HL-60 (cell line): ENCODE data around the gene MYCBPAP.
A peak's percentile ranks its signal among the peaks of the same experiment; 100 is the strongest.

Experiments
- DNase-seq, 2 experiments: peaks; one replicate each; pipeline ENCODE4 v3.0.0-alpha.2; 2010 to 2020; ENCODE audit warnings: low read depth in 1 of 2, low spot score in 1 of 2
- H3K27ac ChIP-seq: fragments of 250-450 bp; sonication (Bioruptor Pico); replicated peaks from 2 replicates; pipeline ENCODE4 v1.5.1; 2020; ENCODE audit warnings: mild to moderate bottlenecking, moderate library complexity
- H3K27me3 ChIP-seq: fragments of 250-450 bp; sonication (Bioruptor Pico); 2 replicates; pipeline ENCODE4 v1.5.1; 2021; ENCODE audit warnings: mild to moderate bottlenecking, moderate library complexity; ENCODE audit not compliant: insufficient read depth, poor library complexity, severe bottlenecking
- H3K4me3 ChIP-seq: replicated peaks from 2 replicates; pipeline ENCODE4 v1.5.1; 2011; ENCODE audit warnings: mild to moderate bottlenecking, control low read depth, low read length; ENCODE audit not compliant: insufficient read depth
- CTCF ChIP-seq: IDR thresholded peaks from one replicate; pipeline ENCODE4 v1.5.1; 2011; ENCODE audit warnings: low read length, control low read depth, inconsistent platforms; ENCODE audit not compliant: insufficient read depth
- GABPA ChIP-seq: IDR thresholded peaks from 2 replicates; pipeline ENCODE4 v1.6.1; 2012; ENCODE audit warnings: low read depth
- POLR2AphosphoS5 ChIP-seq: IDR thresholded peaks from 2 replicates; pipeline ENCODE4 v1.6.1; 2012; ENCODE audit warnings: low read depth
- SPI1 ChIP-seq: IDR thresholded peaks from 2 replicates; pipeline ENCODE4 v1.6.1; 2012; ENCODE audit warnings: low read depth, mild to moderate bottlenecking, borderline replicate concordance
- TF ChIP-seq, protein P1 (sequence below): IDR thresholded peaks from 2 replicates; pipeline ENCODE4 v1.6.1; 2012; ENCODE audit warnings: low read depth; ENCODE audit not compliant: insufficient replicate concordance

MYCBPAP gene

DNA sequence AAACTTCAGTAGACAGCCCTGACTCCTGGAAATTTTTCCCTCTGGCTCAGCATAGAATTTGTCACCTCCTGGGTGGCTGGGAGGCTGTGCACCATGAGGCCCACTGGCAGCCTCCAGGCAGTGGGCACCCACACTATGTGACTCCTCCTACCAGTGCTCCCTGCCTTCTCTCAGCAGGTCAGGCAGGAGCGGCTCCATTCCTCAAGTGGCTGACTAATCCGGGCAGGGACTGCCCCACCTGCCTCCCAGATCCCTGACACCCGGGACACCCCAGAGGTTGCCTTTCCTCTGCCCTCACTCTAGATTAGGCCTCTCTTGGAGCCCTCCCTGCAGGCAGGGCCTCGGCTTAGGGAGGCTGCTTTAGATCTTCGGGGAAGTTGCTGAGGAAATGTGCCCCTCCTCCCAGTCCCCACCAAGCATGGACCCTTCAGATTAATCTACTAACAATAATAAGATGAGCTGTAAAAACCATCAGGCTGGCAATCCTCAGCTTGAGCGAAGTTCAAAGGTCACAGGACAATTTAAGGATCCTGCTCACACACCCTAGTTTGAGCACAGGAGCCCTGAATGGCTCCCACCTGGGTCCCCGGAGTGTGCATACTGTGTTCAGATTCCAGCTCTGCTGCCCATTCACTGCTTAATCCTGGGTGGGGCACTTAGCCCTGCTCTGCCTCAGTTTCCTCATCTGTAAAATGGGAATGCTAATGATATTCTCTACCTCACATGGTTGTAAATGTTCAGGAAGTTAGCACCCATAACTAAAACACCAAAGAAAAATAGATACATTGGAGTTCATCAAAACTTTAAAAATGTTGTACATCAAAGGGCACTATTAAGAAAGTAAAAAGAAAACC lies 10.0 kb upstream of the MYCBPAP start:
- Histone ChIP-seq H3K27ac (no peak overlapping the region), H3K27me3 (no peaks in the 10 kb centered on the region), H3K4me3 (no peak overlapping the region)
- no peak for TF ChIP-seq POLR2AphosphoS5
- TF ChIP-seq, protein P1, sequence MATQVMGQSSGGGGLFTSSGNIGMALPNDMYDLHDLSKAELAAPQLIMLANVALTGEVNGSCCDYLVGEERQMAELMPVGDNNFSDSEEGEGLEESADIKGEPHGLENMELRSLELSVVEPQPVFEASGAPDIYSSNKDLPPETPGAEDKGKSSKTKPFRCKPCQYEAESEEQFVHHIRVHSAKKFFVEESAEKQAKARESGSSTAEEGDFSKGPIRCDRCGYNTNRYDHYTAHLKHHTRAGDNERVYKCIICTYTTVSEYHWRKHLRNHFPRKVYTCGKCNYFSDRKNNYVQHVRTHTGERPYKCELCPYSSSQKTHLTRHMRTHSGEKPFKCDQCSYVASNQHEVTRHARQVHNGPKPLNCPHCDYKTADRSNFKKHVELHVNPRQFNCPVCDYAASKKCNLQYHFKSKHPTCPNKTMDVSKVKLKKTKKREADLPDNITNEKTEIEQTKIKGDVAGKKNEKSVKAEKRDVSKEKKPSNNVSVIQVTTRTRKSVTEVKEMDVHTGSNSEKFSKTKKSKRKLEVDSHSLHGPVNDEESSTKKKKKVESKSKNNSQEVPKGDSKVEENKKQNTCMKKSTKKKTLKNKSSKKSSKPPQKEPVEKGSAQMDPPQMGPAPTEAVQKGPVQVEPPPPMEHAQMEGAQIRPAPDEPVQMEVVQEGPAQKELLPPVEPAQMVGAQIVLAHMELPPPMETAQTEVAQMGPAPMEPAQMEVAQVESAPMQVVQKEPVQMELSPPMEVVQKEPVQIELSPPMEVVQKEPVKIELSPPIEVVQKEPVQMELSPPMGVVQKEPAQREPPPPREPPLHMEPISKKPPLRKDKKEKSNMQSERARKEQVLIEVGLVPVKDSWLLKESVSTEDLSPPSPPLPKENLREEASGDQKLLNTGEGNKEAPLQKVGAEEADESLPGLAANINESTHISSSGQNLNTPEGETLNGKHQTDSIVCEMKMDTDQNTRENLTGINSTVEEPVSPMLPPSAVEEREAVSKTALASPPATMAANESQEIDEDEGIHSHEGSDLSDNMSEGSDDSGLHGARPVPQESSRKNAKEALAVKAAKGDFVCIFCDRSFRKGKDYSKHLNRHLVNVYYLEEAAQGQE, result no peak
- no peak for TF ChIP-seq CTCF
- TF ChIP-seq SPI1, result no peak
- TF ChIP-seq GABPA, result no peak
- no peak for DNase-seq

DNA sequence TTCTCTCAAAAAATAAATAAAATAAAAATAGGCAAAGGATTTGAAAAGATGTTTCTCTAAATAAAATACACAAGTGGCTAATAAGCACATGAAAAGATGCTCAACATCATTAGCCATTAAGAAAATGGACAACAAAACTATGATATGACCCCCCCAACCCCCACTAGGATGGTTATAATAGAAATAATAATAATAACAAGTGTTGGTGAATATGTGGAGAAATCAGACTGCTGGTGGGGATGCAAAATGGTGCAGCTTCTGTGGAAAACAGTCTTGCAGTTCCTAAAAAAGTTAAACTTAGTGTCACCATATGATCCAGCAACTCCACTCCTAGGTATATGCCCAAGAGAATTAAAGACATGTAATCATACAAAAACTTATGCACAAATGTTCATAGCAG lies 9.0 kb upstream of the MYCBPAP start:
- no peak overlapping the region for H3K27ac ChIP-seq
- no peaks in the 10 kb centered on the region for H3K27me3 ChIP-seq
- no peak overlapping the region for H3K4me3 ChIP-seq
- DNase-seq, result no peak
- TF ChIP-seq CTCF (no peak), POLR2AphosphoS5 (no peak)

DNA sequence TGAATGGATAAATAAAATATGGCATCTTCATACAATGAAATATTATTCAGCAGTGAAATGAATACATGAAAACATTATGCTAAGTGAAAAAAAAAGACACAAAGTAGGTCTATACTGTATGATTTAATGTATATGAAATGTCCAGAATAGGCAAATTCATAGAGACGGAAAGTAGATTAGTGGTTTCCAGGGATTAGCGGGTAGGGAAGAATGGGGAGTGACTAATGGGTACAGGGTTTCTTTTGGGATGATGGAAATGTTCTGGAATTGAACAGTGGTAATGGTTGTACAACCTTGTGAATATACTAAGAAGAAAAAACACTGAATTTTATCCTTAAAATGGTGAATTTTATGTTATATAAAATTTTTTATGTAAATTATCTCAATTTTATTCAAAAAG lies 8.5 kb upstream of the MYCBPAP start:
- no peak overlapping the region for H3K4me3 ChIP-seq
- no peak for TF ChIP-seq SPI1
- TF ChIP-seq, protein P1, result no peak
- TF ChIP-seq CTCF, result no peak
- no peak for TF ChIP-seq POLR2AphosphoS5
- TF ChIP-seq GABPA, result no peak
- DNase-seq, result no peak

DNA sequence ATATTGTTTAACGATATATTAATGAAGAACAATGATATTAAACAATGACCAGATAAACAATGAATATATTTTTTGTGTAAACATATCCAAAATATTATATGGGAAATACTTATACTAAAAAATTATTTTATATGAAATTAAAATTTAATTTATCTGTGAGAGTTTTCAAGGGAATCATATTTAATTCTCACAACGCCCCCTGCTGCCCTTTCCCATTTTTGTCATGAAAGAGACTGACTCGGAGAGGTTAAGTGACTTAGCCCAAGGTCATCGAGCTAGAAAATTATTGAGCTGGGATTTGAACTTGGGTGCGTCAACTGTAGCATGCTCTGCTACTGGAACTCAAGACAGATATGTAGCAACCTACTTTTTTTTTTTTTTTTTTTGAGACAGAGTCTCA lies 7.2 kb upstream of the MYCBPAP start:
- H3K4me3 ChIP-seq, result no peak overlapping the region
- no peaks in the 10 kb centered on the region for H3K27me3 ChIP-seq
- TF ChIP-seq, protein P1, result no peak
- TF ChIP-seq GABPA (no peak), CTCF (no peak), POLR2AphosphoS5 (no peak), SPI1 (no peak)
- H3K27ac ChIP-seq, result no peak overlapping the region
- peak in 1 of 2 experiments; percentile 13 for DNase-seq

More for the DNA sequence above, 8.5 kb upstream of the MYCBPAP start:
- Histone ChIP-seq H3K27me3 (no peaks in the 10 kb centered on the region), H3K27ac (no peak overlapping the region)
